ENCODE data around the gene FHAD1.

Gene FHAD1

GRCh38 chr1:15323351-15323988, 76.4 kb downstream of the FHAD1 start:
- in situ Hi-C loops (cut with HindIII; ENCODE audit: low sequenced_read_pairs), result loop anchor here (5.0 kb wide), 2 partner anchors 69 to 174 kb away; no protein-coding TSS in a partner anchor

GRCh38 chr1:15323989-15324868, 77.2 kb downstream of the FHAD1 start:
- in situ Hi-C loops (cut with HindIII; ENCODE audit: low sequenced_read_pairs), result loop anchor here (5.0 kb wide), 2 partner anchors 68 to 173 kb away; no protein-coding TSS in a partner anchor

- in situ Hi-C loops (cut with HindIII; ENCODE audit: low sequenced_read_pairs), result loop anchor here (5.0 kb wide), 2 partner anchors 67 to 172 kb away; no protein-coding TSS in a partner anchor
Observed at GRCh38 chr1:15324869-15325335, 77.9 kb downstream of the FHAD1 start.

GRCh38 chr1:15325375-15326085, 78.5 kb downstream of the FHAD1 start:
- in situ Hi-C loops (cut with HindIII; ENCODE audit: low sequenced_read_pairs), result no loop called here

- in situ Hi-C loops (cut with HindIII; ENCODE audit: low sequenced_read_pairs), result no loop called here
Observed at GRCh38 chr1:15326691-15327588, 79.9 kb downstream of the FHAD1 start.

GRCh38 chr1:15328351-15329103, 81.5 kb downstream of the FHAD1 start:
- in situ Hi-C loops (cut with HindIII; ENCODE audit: low sequenced_read_pairs), result no loop called here

GRCh38 chr1:15329104-15329820, 82.2 kb downstream of the FHAD1 start:
- in situ Hi-C loops (cut with HindIII; ENCODE audit: low sequenced_read_pairs), result no loop called here

GRCh38 chr1:15330028-15330427, 83.0 kb downstream of the FHAD1 start:
- in situ Hi-C loops (cut with HindIII; ENCODE audit: low sequenced_read_pairs), result loop anchor here (5.0 kb wide), 1 partner anchor 48 kb away; no protein-coding TSS in a partner anchor

GRCh38 chr1:15331180-15331579, 84.2 kb downstream of the FHAD1 start:
- in situ Hi-C loops (cut with HindIII; ENCODE audit: low sequenced_read_pairs), result loop anchor here (5.0 kb wide), 1 partner anchor 49 kb away; no protein-coding TSS in a partner anchor

GRCh38 chr1:15331734-15332133, 84.7 kb downstream of the FHAD1 start:
- in situ Hi-C loops (cut with HindIII; ENCODE audit: low sequenced_read_pairs), result loop anchor here (5.0 kb wide), 1 partner anchor 49 kb away; no protein-coding TSS in a partner anchor

- in situ Hi-C loops (cut with HindIII; ENCODE audit: low sequenced_read_pairs), result loop anchor here (5.0 kb wide), 1 partner anchor 50 kb away; no protein-coding TSS in a partner anchor
Observed at GRCh38 chr1:15332525-15332924, 85.5 kb downstream of the FHAD1 start.

- in situ Hi-C loops (cut with HindIII; ENCODE audit: low sequenced_read_pairs), result loop anchor here (5.0 kb wide), 1 partner anchor 51 kb away; no protein-coding TSS in a partner anchor
Observed at GRCh38 chr1:15332952-15333715, 86.1 kb downstream of the FHAD1 start.

- in situ Hi-C loops (cut with HindIII; ENCODE audit: low sequenced_read_pairs), result loop anchor here (5.0 kb wide), 1 partner anchor 53 kb away; no protein-coding TSS in a partner anchor
Observed at GRCh38 chr1:15334995-15335394, 88.0 kb downstream of the FHAD1 start.

- in situ Hi-C loops (cut with HindIII; ENCODE audit: low sequenced_read_pairs), result no loop called here
Observed at GRCh38 chr1:15336866-15337265, 89.8 kb downstream of the FHAD1 start.

- in situ Hi-C loops (cut with HindIII; ENCODE audit: low sequenced_read_pairs), result no loop called here
Observed at GRCh38 chr1:15337656-15338402, 90.8 kb downstream of the FHAD1 start.

- in situ Hi-C loops (cut with HindIII; ENCODE audit: low sequenced_read_pairs), result no loop called here
Observed at GRCh38 chr1:15339570-15339969, 92.5 kb downstream of the FHAD1 start.

GRCh38 chr1:15341228-15341627, 94.2 kb downstream of the FHAD1 start:
- in situ Hi-C loops (cut with HindIII; ENCODE audit: low sequenced_read_pairs), result no loop called here
